Measurements from ENCODE around the gene MUSK. TPM values are rescaled to one million over a fixed set of nuclear protein-coding genes. Genes with fewer than 3 reads are reported as not detected.

MUSK gene
- total and polyA plus RNA-seq, 2 of the 4 experiments (the other 2 are of a cell fraction), result 0.07 to 0.18 TPM

- Histone ChIP-seq H3K18ac (ENCODE audit: low read depth, low read length) (peak overlapping the region; percentile 100), H3K4me3 (ENCODE audit: insufficient read depth, low read depth, low read length) (peak overlapping the region; percentile 40; the same call in 1 of the 2 replicates), H2AFZ (replicated peaks; ENCODE audit: low read length, poor library complexity) (peak overlapping the region; percentile 47), H4K8ac (ENCODE audit: low read depth in 2 of 2, low read length in 2 of 2) (peak overlapping the region; percentile 95), H3K27me3 (ENCODE audit: control insufficient read depth, insufficient read depth, low read length) (no peaks in the 10 kb centered on the region), H2BK15ac (ENCODE audit: low read depth, low read length) (peak overlapping the region; percentile 88), H3K4me1 (ENCODE audit: control insufficient read depth, insufficient read depth, low read length) (peaks cover 14% of the 10 kb centered on the region), H3K36me3 (ENCODE audit: control insufficient read depth, insufficient read depth, low read length) (no peaks in the 10 kb centered on the region; the same call in 1 of the 2 replicates), H4K91ac (ENCODE audit: insufficient read depth, low read depth, low read length) (peak overlapping the region; percentile 97), H2AK5ac (ENCODE audit: low read depth, low read length) (peak overlapping the region; percentile 79), H3K4me2 (ENCODE audit: low read depth, low read length) (peak overlapping the region; percentile 94), H2BK5ac (ENCODE audit: low read depth, low read length, poor library complexity, severe bottlenecking) (peak overlapping the region; percentile 99), H3K79me1 (ENCODE audit: low read depth in 1 of 2, low read length in 2 of 2) (0 out of 4 replicates have a peak, but pooled peaks cover 0 to 3% of the 10 kb centered on the region in 2 experiments), H3K23ac (ENCODE audit: low read depth, low read length) (peak overlapping the region; percentile 99), H3K56ac (ENCODE audit: extremely low read depth, insufficient read depth, low read length) (peak overlapping the region; percentile 98), H3K4ac (ENCODE audit: low read depth, low read length) (peak overlapping the region; percentile 96), H3K27ac (ENCODE audit: insufficient read depth, low read length) (peak overlapping the region; percentile 98), H2BK20ac (ENCODE audit: low read depth, low read length) (peak overlapping the region; percentile 100), H4K5ac (ENCODE audit: low read depth, low read length) (peak overlapping the region; percentile 99), H3K14ac (replicated peaks; ENCODE audit: low read depth, low read length) (peak overlapping the region; percentile 98), H2AK9ac (replicated peaks; ENCODE audit: low read depth, low read length, poor library complexity) (peak overlapping the region; percentile 86), H3K9me1 (ENCODE audit: insufficient read depth, low read length) (peaks cover 8% of the 10 kb centered on the region), H3K9ac (ENCODE audit: low read depth, low read length) (peak overlapping the region; percentile 85), H3K9me3 (ENCODE audit: control insufficient read depth, insufficient read depth, low read length) (no peaks in the 10 kb centered on the region), H2BK120ac (ENCODE audit: low read depth, low read length) (peak overlapping the region; percentile 98), H4K20me1 (ENCODE audit: insufficient read depth, low read length) (no peaks in the 10 kb centered on the region)
- no TSS peak for BruUV-seq (replicated peaks)
- CTCF ChIA-PET, result no interaction called here
- in situ Hi-C loops (cut with MboI; ENCODE audit: low sequenced_read_pairs), result no loop called here
- 11% methylated on average over 1 of the region's 8 CpGs; no CpG with 5 or more reads in 1 of the 2 experiments for WGBS, 2 experiments (ENCODE audit: extremely low coverage in 2 of 2, insufficient read length in 1 of 2)
- POLR2A ChIA-PET (ENCODE audit: unreplicated experiment), result no interaction called here
- TF ChIP-seq CEBPB (IDR thresholded peaks at IDR 0.05; ENCODE audit: low read depth, low read length) (peak; percentile 40; the same call in 1 of the 2 replicates), POLR2A (IDR thresholded peaks at IDR 0.05; ENCODE audit: low read depth, low read length) (peak; percentile 53; the same call in 1 of the 2 replicates), NFE2L2 (IDR thresholded peaks at IDR 0.05; ENCODE audit: low read depth, low read length) (no peak), RFX5 (IDR thresholded peaks at IDR 0.05; ENCODE audit: low read depth, low read length) (no peak)
- dilution Hi-C loops (cut with HindIII; ENCODE audit: low sequenced_read_pairs, unreplicated experiment), result no loop called here
- intact Hi-C loops (cut with micrococcal nuclease), result loop anchor here (2.0 to 10.0 kb wide), 2 partner anchors 92 to 292 kb away; partner anchors contain the start of gene LPAR1
- DNase-seq (peak; percentile 93), ATAC-seq (ENCODE audit: low read depth) (peak; percentile 41)
These were observed 74.3 kb downstream of the MUSK start for GRCh38 chr9:110742741-110743371.

All from IMR-90 (cell line).